Smooth muscle cell (in vitro differentiated cells): ENCODE data around the gene DFFA. TPM values are rescaled to one million over a fixed set of nuclear protein-coding genes. Genes with fewer than 3 reads are reported as not detected.

Source experiments
- DNase-seq: peaks from one replicate; lab custom pipeline; 2025; ENCODE audit not compliant: unreplicated experiment; lab: John Stamatoyannopoulos, UW
- H2AFZ ChIP-seq: fragments of 200-600 bp; sonication (generic); 2 replicates; pipeline ENCODE4 v1.6.0; 2016; ENCODE audit warnings: antibody characterized with exemption, low read depth, mild to moderate bottlenecking
- H3F3A ChIP-seq: fragments of 200-600 bp; sonication (generic); 2 replicates; pipeline ENCODE4 v1.6.0; 2017; ENCODE audit warnings: antibody characterized with exemption, low read depth
- H3K27ac ChIP-seq: fragments of 200-600 bp; sonication (generic); 2 replicates; pipeline ENCODE4 v1.5.1; 2016; ENCODE audit warnings: low read depth, mild to moderate bottlenecking
- H3K27me3 ChIP-seq: fragments of 200-600 bp; sonication (generic); 2 replicates; pipeline ENCODE4 v1.6.1; 2016; ENCODE audit warnings: low read depth, mild to moderate bottlenecking
- H3K36me3 ChIP-seq: fragments of 200-600 bp; sonication (generic); 2 replicates; pipeline ENCODE4 v1.5.1; 2016; ENCODE audit warnings: low read depth
- H3K4me1 ChIP-seq: fragments of 200-600 bp; sonication (generic); 2 replicates; pipeline ENCODE4 v1.5.1; 2016; ENCODE audit warnings: low read depth
- H3K4me2 ChIP-seq: fragments of 200-600 bp; sonication (generic); 2 replicates; pipeline ENCODE4 v1.6.0; 2016; ENCODE audit warnings: mild to moderate bottlenecking
- H3K4me3 ChIP-seq: fragments of 200-600 bp; sonication (generic); 2 replicates; pipeline ENCODE4 v1.5.1; 2016; ENCODE audit warnings: mild to moderate bottlenecking
- H3K79me2 ChIP-seq: fragments of 200-600 bp; sonication (generic); 2 replicates; pipeline ENCODE4 v1.6.0; 2016; ENCODE audit warnings: low read depth, mild to moderate bottlenecking
- H3K9ac ChIP-seq: fragments of 200-600 bp; sonication (generic); 2 replicates; pipeline ENCODE4 v1.6.0; 2016; ENCODE audit warnings: low read depth
- H3K9me3 ChIP-seq: fragments of 200-600 bp; sonication (generic); replicated peaks from 2 replicates; pipeline ENCODE4 v1.5.1; 2016; ENCODE audit warnings: low read depth
- H4K20me1 ChIP-seq: fragments of 200-600 bp; sonication (generic); 2 replicates; pipeline ENCODE4 v1.6.0; 2016; ENCODE audit warnings: low read depth
- CTCF ChIP-seq: fragments of 200-600 bp; sonication (generic); IDR thresholded peaks from 2 replicates; pipeline ENCODE4 v1.5.1; 2017; ENCODE audit warnings: borderline replicate concordance, mild to moderate bottlenecking, antibody characterized with exemption; ENCODE audit not compliant: insufficient read depth, poor library complexity, severe bottlenecking
- WGBS: methylation state at CpG from one replicate; pipeline ENCODE4 v1.1.7; 2016; ENCODE audit warnings: low lambda C conversion rate; 5-methylcytosine and 5-hydroxymethylcytosine counted together
- polyA plus RNA-seq: library from polyadenylated mRNA; unstranded; fragments of >200 nt; fragmentation: Nextera tagmentation; extraction: Ambion mirVana; gene quantifications from 2 replicates; pipeline ENCODE4 v1.2.1, GENCODE V29; 2016
- total RNA-seq: library from RNA; depleted of rRNA; stranded (reverse); fragments of >200 nt; gene quantifications from 2 replicates; pipeline ENCODE4 v1.2.3, GENCODE V29; 2014

Gene DFFA
- total and polyA plus RNA-seq, 2 experiments from 2014 or later, result 27.6 to 30.0 TPM

GRCh38 chr1:10415211-10415930 lies 57.0 kb downstream of the DFFA start:
- no peak overlapping the region for H3K9ac ChIP-seq
- DNase-seq, result no peak
- no peaks in the 10 kb centered on the region for H4K20me1 ChIP-seq
- TF ChIP-seq CTCF, result no peak
- no peak overlapping the region for H3K4me2 ChIP-seq
- H3K79me2 ChIP-seq, result no peaks in the 10 kb centered on the region
- H3K36me3 ChIP-seq, result peaks cover 28% of the 10 kb centered on the region
- H3K27me3 ChIP-seq, result no peaks in the 10 kb centered on the region
- no peak overlapping the region for H3K27ac ChIP-seq
- no peak overlapping the region for H3K4me3 ChIP-seq
- no peaks in the 10 kb centered on the region for H3K4me1 ChIP-seq
- 92% methylated on average over 6 of the region's 6 CpGs for WGBS
- H3F3A ChIP-seq, result no peaks in the 10 kb centered on the region
- H3K9me3 ChIP-seq, result no peaks in the 10 kb centered on the region
- H2AFZ ChIP-seq, result no peak overlapping the region

DNA sequence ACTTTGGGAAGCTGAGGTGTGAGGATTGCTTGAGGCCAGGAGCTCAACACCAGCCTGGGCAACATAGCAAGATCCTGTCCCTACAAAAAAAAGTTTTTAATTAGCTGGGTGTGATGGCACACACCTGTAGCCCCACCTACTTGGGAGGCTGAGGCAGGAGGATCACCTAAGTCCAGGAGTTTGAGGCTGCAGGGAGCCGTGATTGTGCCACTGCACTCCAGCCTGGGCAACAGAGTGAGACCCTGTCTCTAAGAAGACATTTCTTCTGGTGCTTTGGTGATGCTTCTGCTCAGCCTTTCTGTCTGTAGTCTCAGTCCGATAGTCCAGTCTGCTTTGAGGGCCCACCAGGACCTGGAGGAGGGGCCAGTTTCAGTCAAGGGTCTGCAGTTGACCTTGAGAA lies 65.1 kb downstream of the DFFA start:
- no peaks in the 10 kb centered on the region for H3K27me3 ChIP-seq
- no peak overlapping the region for H3K27ac ChIP-seq
- no peak overlapping the region for H3K9ac ChIP-seq
- no peak for DNase-seq
- peaks cover 11% of the 10 kb centered on the region for H3K36me3 ChIP-seq
- TF ChIP-seq CTCF, result no peak
- H2AFZ ChIP-seq, result no peak overlapping the region
- no peak overlapping the region for H3K4me3 ChIP-seq
- no peaks in the 10 kb centered on the region for H4K20me1 ChIP-seq
- H3K9me3 ChIP-seq, result no peaks in the 10 kb centered on the region
- H3K4me2 ChIP-seq, result no peak overlapping the region
- H3K79me2 ChIP-seq, result peaks cover 2% of the 10 kb centered on the region
- 98% methylated on average over 2 of the region's 2 CpGs for WGBS
- H3F3A ChIP-seq, result no peaks in the 10 kb centered on the region
- H3K4me1 ChIP-seq, result no peaks in the 10 kb centered on the region

Other genes with a start within 250 kb of the DFFA start
- gene PGD, start 73.5 kb downstream of the DFFA start, total RNA-seq, result 64.7 and 86.1 TPM in 2 replicates
- gene PGD, start 73.5 kb downstream of the DFFA start, polyA plus RNA-seq, result 117 and 118 TPM in 2 replicates
- 7.6 and 102 TPM in 2 replicates for gene CENPS, start 42.1 kb downstream of the DFFA start, total RNA-seq
- 15.3 and 16.3 TPM in 2 replicates for gene CENPS, start 42.1 kb downstream of the DFFA start, polyA plus RNA-seq
- 1.0 TPM in 1 of 2 replicates, not detected in the other for gene CORT, start 22.5 kb downstream of the DFFA start, total RNA-seq
- gene CORT, start 22.5 kb downstream of the DFFA start, polyA plus RNA-seq, result 0.83 TPM in 1 of 2 replicates, not detected in the other
- gene PEX14, start 2.4 kb upstream of the DFFA start, total RNA-seq, result 8.2 and 14.2 TPM in 2 replicates
- 15.2 and 23.1 TPM in 2 replicates for gene PEX14, start 2.4 kb upstream of the DFFA start, polyA plus RNA-seq